GM19372 (cell line): ENCODE measurements around the gene EOLA1.
"Not testable (repeated sequence)": the region's sequence is repeated elsewhere in the genome, so short reads cannot be mapped to it uniquely, and the experiment has no call there.

Source experiments
- ATAC-seq: cut with Tn5 transposase; IDR thresholded peaks from one replicate; pipeline ENCODE4 v1.9.1; 2021; ENCODE audit warnings: mild to moderate bottlenecking, low read depth, moderate library complexity; ENCODE audit not compliant: unreplicated experiment

EOLA1 gene

GRCh38 chrX:149585631-149586030 lies 44.8 kb downstream of the EOLA1 start:
- ATAC-seq = not testable (repeated sequence)

DNA sequence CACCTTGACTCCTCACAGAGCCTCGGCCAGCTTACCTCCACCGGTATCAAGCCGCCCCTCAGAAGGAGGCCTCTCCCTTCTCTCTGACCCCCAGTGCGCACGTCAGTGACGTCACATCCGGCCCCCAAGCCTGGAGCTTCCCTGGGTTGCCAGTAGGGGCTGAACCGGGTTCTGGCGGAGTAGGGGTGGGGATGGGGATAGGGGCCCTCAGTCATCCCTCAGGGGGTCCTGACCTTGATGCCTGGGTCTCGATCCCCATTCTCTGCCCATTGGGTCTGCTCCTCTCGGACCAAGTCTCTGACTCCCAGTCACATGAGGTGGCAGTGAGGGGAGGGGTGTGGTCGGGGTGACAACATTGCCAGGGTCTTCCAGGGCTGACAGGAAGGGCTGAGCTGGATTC lies 46.5 kb downstream of the EOLA1 start, which contains the start of gene MAGEA9B:
TSS of gene MAGEA9B (minus strand) at position 101 of the 400 bp plus-strand sequence. CDS start 4,280 bp downstream, outside the sequence.
- ATAC-seq = not testable (repeated sequence)

GRCh38 chrX:149590993-149591392 lies 50.2 kb downstream of the EOLA1 start:
- ATAC-seq = not testable (repeated sequence)

DNA sequence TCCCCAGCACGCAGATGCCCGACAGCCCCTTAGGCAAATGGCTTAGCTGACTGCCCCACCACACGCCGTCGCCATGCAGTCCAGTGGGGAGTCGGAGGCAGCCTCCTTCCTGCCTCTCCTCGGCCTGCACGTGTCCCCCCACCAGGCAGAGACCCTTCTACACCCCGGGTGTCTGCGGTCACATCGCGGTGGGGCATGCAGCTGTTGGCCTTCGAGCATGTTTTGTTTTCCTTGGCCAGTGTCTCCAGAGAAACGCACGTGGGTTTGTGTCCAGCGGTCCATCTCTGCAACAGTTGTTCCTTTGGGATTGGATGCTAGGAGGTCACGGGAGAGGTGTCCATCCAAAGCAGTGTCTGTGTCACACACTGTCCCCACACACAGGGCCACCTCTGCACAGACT lies 54.4 kb downstream of the EOLA1 start, which contains the start of gene HSFX2:
TSS of gene HSFX2 (minus strand) at position 101 of the 400 bp plus-strand sequence. CDS start 614 bp downstream, outside the sequence.
- ATAC-seq = not testable (repeated sequence)

- not testable (repeated sequence) for ATAC-seq
These were observed 55.1 kb downstream of the EOLA1 start for GRCh38 chrX:149595943-149596342.
